ENCODE data around the gene SSBP2.

The SSBP2 gene

GRCh38 chr5:81469676-81470075 lies 281.2 kb downstream of the SSBP2 start:
- no peak for DNase-seq (ENCODE audit: low read depth)
- no peak for TF ChIP-seq CTCF (IDR thresholded peaks at IDR 0.05; ENCODE audit: low read depth, low read length, missing control alignments)
- no peak overlapping the region for H3K4me3 ChIP-seq (ENCODE audit: low read depth, low read length)

- no peak for DNase-seq (ENCODE audit: low read depth)
- H3K4me3 ChIP-seq (ENCODE audit: low read depth, low read length): no peak overlapping the region
- no peak for TF ChIP-seq CTCF (IDR thresholded peaks at IDR 0.05; ENCODE audit: low read depth, low read length, missing control alignments)
Measured at GRCh38 chr5:81450940-81451339, 300.0 kb downstream of the SSBP2 start.

GRCh38 chr5:81435023-81435422 lies 315.9 kb downstream of the SSBP2 start:
- no peak for DNase-seq (ENCODE audit: low read depth)
- H3K4me3 ChIP-seq (ENCODE audit: low read depth, low read length): no peak overlapping the region
- TF ChIP-seq CTCF (IDR thresholded peaks at IDR 0.05; ENCODE audit: low read depth, low read length, missing control alignments): no peak

- DNase-seq (ENCODE audit: low read depth): no peak
- no peak for TF ChIP-seq CTCF (IDR thresholded peaks at IDR 0.05; ENCODE audit: low read depth, low read length, missing control alignments)
- no peak overlapping the region for H3K4me3 ChIP-seq (ENCODE audit: low read depth, low read length)
Measured at GRCh38 chr5:81429985-81430384, 320.9 kb downstream of the SSBP2 start.

GRCh38 chr5:81429363-81429762 lies 321.5 kb downstream of the SSBP2 start:
- no peak overlapping the region for H3K4me3 ChIP-seq (ENCODE audit: low read depth, low read length)
- TF ChIP-seq CTCF (IDR thresholded peaks at IDR 0.05; ENCODE audit: low read depth, low read length, missing control alignments): no peak
- no peak for DNase-seq (ENCODE audit: low read depth)

GRCh38 chr5:81428861-81429260 lies 322.0 kb downstream of the SSBP2 start:
- no peak for TF ChIP-seq CTCF (IDR thresholded peaks at IDR 0.05; ENCODE audit: low read depth, low read length, missing control alignments)
- H3K4me3 ChIP-seq (ENCODE audit: low read depth, low read length): no peak overlapping the region
- DNase-seq (ENCODE audit: low read depth): no peak

- no peak for DNase-seq (ENCODE audit: low read depth)
- no peak for TF ChIP-seq CTCF (IDR thresholded peaks at IDR 0.05; ENCODE audit: low read depth, low read length, missing control alignments)
- H3K4me3 ChIP-seq (ENCODE audit: low read depth, low read length): no peak overlapping the region
Measured at GRCh38 chr5:81428446-81428845, 322.5 kb downstream of the SSBP2 start.

All from GM12864 (cell line).